OCI-LY3 (cell line): Measurements from ENCODE around the gene IRAK3.

Experiments used
- H2AFZ ChIP-seq: fragments of 200-600, 300-600 bp; shearing (Covaris generic); 2 replicates; pipeline ENCODE4 v1.6.0; 2014; ENCODE audit warnings: antibody characterized with exemption, low read depth, low read length
- H3K27ac ChIP-seq: fragments of 200-600, 300-600 bp; sonication (generic); 2 replicates; pipeline ENCODE4 v1.5.1; 2014; ENCODE audit warnings: mild to moderate bottlenecking, low read length, moderate library complexity, mixed read lengths
- H3K27me3 ChIP-seq: fragments of 200-600, 300-600 bp; sonication (generic); 2 replicates; pipeline ENCODE4 v1.6.1; 2014; ENCODE audit warnings: low read depth, low read length, mixed read lengths
- H3K36me3 ChIP-seq: fragments of 200-600, 300-600 bp; sonication (generic); replicated peaks from 2 replicates; pipeline ENCODE3; 2014; ENCODE audit warnings: low read depth, low read length, mixed read lengths
- H3K4me1 ChIP-seq: fragments of 300-600, 200-600 bp; sonication (generic); 2 replicates; pipeline ENCODE4 v1.6.1; 2014; ENCODE audit warnings: low read length, mixed read lengths
- H3K4me2 ChIP-seq: fragments of 200-600, 300-600 bp; sonication (generic); 2 replicates; pipeline ENCODE4 v1.6.1; 2014; ENCODE audit warnings: low read length, mixed read lengths
- H3K4me3 ChIP-seq: fragments of 300-600, 200-600 bp; sonication (generic); 2 replicates; pipeline ENCODE4 v1.5.1; 2014; ENCODE audit warnings: antibody characterized with exemption, mild to moderate bottlenecking, low read length, moderate library complexity
- H3K79me2 ChIP-seq: fragments of 300-600, 200-600 bp; shearing (Covaris generic); 2 replicates; pipeline ENCODE4 v1.6.1; 2014; ENCODE audit warnings: mild to moderate bottlenecking, low read length, mixed read lengths
- H3K9ac ChIP-seq: fragments of 300-600, 200-600 bp; shearing (Covaris generic); 2 replicates; pipeline ENCODE4 v1.6.0; 2014; ENCODE audit warnings: mild to moderate bottlenecking, low read length, moderate library complexity
- H3K9me3 ChIP-seq: fragments of 200-600, 300-600 bp; shearing (Covaris generic); 2 replicates; pipeline ENCODE4 v1.6.1; 2014; ENCODE audit warnings: low read length, mixed read lengths; ENCODE audit not compliant: insufficient read depth
- H4K20me1 ChIP-seq: fragments of 200-600, 300-600 bp; sonication (generic); 2 replicates; pipeline ENCODE4 v1.6.1; 2016; ENCODE audit warnings: low read length, mixed read lengths; ENCODE audit not compliant: insufficient read depth
- CTCF ChIP-seq: fragments of 200-600, 300-600 bp; sonication (generic); IDR thresholded peaks from 2 replicates; pipeline ENCODE4 v1.5.1; 2014; ENCODE audit warnings: antibody characterized with exemption, low read length, low read depth
- EZH2phosphoT487 ChIP-seq: fragments of 200-600 bp; shearing (Covaris generic); IDR thresholded peaks from 2 replicates; pipeline ENCODE4 v1.6.1; 2018; ENCODE audit warnings: antibody characterized with exemption, mixed run types, low read depth

IRAK3 gene

GRCh38 chr12:66280561-66280960, 91.5 kb downstream of the IRAK3 start:
- H3K4me1 ChIP-seq = peaks cover 11% of the 10 kb centered on the region
- H4K20me1 ChIP-seq = no peaks in the 10 kb centered on the region
- H3K4me3 ChIP-seq = no peak overlapping the region

GRCh38 chr12:66282244-66282643, 93.2 kb downstream of the IRAK3 start:
- H3K79me2 ChIP-seq = no peaks in the 10 kb centered on the region
- no peak overlapping the region for H2AFZ ChIP-seq
- H3K27me3 ChIP-seq = no peaks in the 10 kb centered on the region
- no peak overlapping the region for H3K27ac ChIP-seq
- H4K20me1 ChIP-seq = no peaks in the 10 kb centered on the region
- peaks cover 6% of the 10 kb centered on the region for H3K4me1 ChIP-seq
- no peak for TF ChIP-seq CTCF
- no peak for TF ChIP-seq EZH2phosphoT487
- no peaks in the 10 kb centered on the region for H3K36me3 ChIP-seq
- H3K9me3 ChIP-seq = no peaks in the 10 kb centered on the region
- H3K4me3 ChIP-seq = no peak overlapping the region
- no peak overlapping the region for H3K4me2 ChIP-seq
- no peak overlapping the region for H3K9ac ChIP-seq

More at GRCh38 chr12:66280561-66280960, 91.5 kb downstream of the IRAK3 start:
- no peaks in the 10 kb centered on the region for H3K36me3 ChIP-seq
- no peaks in the 10 kb centered on the region for H3K27me3 ChIP-seq
- H3K79me2 ChIP-seq = no peaks in the 10 kb centered on the region
- H3K4me2 ChIP-seq = no peak overlapping the region
- H3K27ac ChIP-seq = no peak overlapping the region
- no peak for TF ChIP-seq EZH2phosphoT487
- TF ChIP-seq CTCF = no peak
- H2AFZ ChIP-seq = no peak overlapping the region
- no peaks in the 10 kb centered on the region for H3K9me3 ChIP-seq
- no peak overlapping the region for H3K9ac ChIP-seq

GRCh38 chr12:66287275-66287674, 98.3 kb downstream of the IRAK3 start:
- Histone ChIP-seq H3K4me1 (no peaks in the 10 kb centered on the region), H2AFZ (no peak overlapping the region), H3K27ac (no peak overlapping the region), H3K27me3 (no peaks in the 10 kb centered on the region), H3K4me3 (no peak overlapping the region), H3K4me2 (no peak overlapping the region), H3K9ac (no peak overlapping the region), H4K20me1 (no peaks in the 10 kb centered on the region), H3K79me2 (no peaks in the 10 kb centered on the region), H3K9me3 (no peaks in the 10 kb centered on the region), H3K36me3 (no peaks in the 10 kb centered on the region)
- TF ChIP-seq CTCF (no peak), EZH2phosphoT487 (no peak)

GRCh38 chr12:66288121-66288520, 99.1 kb downstream of the IRAK3 start:
- Histone ChIP-seq H3K9ac (no peak overlapping the region), H3K27me3 (no peaks in the 10 kb centered on the region), H2AFZ (no peak overlapping the region), H3K27ac (no peak overlapping the region), H3K79me2 (no peaks in the 10 kb centered on the region), H3K9me3 (no peaks in the 10 kb centered on the region), H3K36me3 (no peaks in the 10 kb centered on the region), H3K4me1 (no peaks in the 10 kb centered on the region), H3K4me2 (no peak overlapping the region), H4K20me1 (no peaks in the 10 kb centered on the region), H3K4me3 (no peak overlapping the region)
- TF ChIP-seq EZH2phosphoT487 (no peak), CTCF (no peak)
